Measurements from ENCODE around the gene ZNF423.

- TF ChIP-seq POLR2A (IDR thresholded peaks at IDR 0.05), result no peak
- TF ChIP-seq, protein P1, sequence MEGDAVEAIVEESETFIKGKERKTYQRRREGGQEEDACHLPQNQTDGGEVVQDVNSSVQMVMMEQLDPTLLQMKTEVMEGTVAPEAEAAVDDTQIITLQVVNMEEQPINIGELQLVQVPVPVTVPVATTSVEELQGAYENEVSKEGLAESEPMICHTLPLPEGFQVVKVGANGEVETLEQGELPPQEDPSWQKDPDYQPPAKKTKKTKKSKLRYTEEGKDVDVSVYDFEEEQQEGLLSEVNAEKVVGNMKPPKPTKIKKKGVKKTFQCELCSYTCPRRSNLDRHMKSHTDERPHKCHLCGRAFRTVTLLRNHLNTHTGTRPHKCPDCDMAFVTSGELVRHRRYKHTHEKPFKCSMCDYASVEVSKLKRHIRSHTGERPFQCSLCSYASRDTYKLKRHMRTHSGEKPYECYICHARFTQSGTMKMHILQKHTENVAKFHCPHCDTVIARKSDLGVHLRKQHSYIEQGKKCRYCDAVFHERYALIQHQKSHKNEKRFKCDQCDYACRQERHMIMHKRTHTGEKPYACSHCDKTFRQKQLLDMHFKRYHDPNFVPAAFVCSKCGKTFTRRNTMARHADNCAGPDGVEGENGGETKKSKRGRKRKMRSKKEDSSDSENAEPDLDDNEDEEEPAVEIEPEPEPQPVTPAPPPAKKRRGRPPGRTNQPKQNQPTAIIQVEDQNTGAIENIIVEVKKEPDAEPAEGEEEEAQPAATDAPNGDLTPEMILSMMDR (IDR thresholded peaks at IDR 0.05), result no peak
Observed at GRCh38 chr16:49542946-49543630, 312.8 kb downstream of the ZNF423 start.
